Stimulated activated naive CD8-positive, alpha-beta T cell treated with anti-CD3 and anti-CD28 coated beads, Interleukin-15, amount 100 ng/mL, for 72 hours (primary cell): ENCODE results near the gene GIMD1.
A peak's percentile ranks its signal among the peaks of the same experiment; 100 is the strongest.
"Not testable (repeated sequence)": the region's sequence is repeated elsewhere in the genome, so short reads cannot be mapped to it uniquely, and the experiment has no call there.

Experiments used
- ATAC-seq: fragments of 150-1000 bp; cut with Tn5 transposase; 2 replicates; pipeline ENCODE4 v1.10.0; 2021; ENCODE audit warnings: mild to moderate bottlenecking, moderate library complexity
- DNase-seq, 2 donors: peaks; one replicate each; pipeline ENCODE4 v3.0.0; 2021 to 2022
- H3K27ac Mint-ChIP-seq, 2 donors: one replicate each; pipeline ENCODE4 v1.8.0; 2022; ENCODE audit warnings: mild to moderate bottlenecking in 2 of 2, mixed read lengths in 2 of 2, moderate library complexity in 2 of 2
- H3K27me3 Mint-ChIP-seq: one replicate; pipeline ENCODE4 v1.8.0; 2022; ENCODE audit warnings: mixed read lengths
- H3K4me1 Mint-ChIP-seq: one replicate; pipeline ENCODE4 v1.8.0; 2022; ENCODE audit warnings: mild to moderate bottlenecking, mixed read lengths
- H3K4me3 Mint-ChIP-seq, 2 donors: one replicate each; pipeline ENCODE4 v1.8.0; 2022; ENCODE audit warnings: mild to moderate bottlenecking in 2 of 2, mixed read lengths in 2 of 2, moderate library complexity in 1 of 2
- H3K9me3 Mint-ChIP-seq, 2 donors: one replicate each; pipeline ENCODE4 v1.8.0; 2022; ENCODE audit warnings: mixed read lengths in 2 of 2

The GIMD1 gene

DNA sequence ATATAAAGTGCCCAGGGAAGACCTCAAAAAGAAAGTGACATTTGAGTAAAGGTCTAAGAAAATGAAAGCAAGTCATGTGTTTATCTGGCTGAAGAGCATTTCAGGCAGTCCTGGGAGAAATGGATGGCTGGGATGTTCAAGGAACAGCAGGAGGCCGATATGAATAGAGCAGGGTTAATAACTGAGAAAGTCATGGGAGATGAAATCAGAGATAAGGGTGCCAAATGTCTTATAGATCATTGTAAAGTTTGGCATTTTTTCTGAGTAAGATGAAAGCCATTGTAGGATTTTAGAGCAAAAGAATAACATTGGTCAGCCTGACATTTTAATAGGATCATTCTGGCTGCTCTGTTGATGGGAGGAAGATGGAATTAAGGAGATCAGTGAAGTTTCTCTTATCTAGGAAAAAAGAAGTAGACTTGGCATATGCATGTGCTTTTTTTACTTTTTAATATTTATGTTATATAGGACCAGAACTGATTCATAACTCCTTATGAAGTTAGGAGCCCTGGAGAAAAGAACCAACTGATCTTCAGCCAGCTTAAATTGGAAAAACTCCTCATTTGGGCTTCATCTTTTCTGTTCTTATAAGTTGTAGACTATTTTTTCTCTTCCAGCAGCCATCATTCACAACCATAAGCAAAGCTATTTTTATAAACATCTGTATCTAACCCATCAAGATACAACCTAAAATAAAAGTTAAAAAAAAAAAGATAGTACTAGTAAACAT lies 33.7 kb downstream of the GIMD1 start:
- Mint-ChIP-seq H3K9me3 (peaks cover 7 to 18% of the 10 kb centered on the region in 2 donors), H3K4me3 (no peak overlapping the region), H3K27me3 (no peaks in the 10 kb centered on the region), H3K4me1 (peaks cover 15% of the 10 kb centered on the region), H3K27ac (no peak overlapping the region)
- ATAC-seq (no peak), DNase-seq (no peak)

DNA sequence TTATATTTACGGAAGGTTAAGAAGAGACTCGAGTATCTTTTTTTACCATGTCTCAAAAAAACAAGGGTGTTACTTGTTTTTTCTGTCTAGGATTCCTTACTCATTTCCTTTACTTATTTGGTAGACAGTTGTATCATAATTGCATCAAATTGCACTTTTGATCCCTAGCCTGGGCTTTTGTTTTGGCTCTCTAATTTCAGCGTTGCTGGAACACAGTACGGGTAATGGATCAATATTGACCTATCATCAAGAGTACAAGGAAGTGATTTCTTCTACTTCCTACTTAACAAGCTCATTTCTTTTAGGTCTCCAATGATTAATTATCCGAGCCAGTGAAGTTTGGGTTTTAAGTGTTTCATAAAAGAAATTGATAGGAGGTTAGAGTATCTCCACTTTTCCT lies 35.4 kb downstream of the GIMD1 start:
- no peaks in the 10 kb centered on the region for H3K27me3 Mint-ChIP-seq
- H3K4me3 Mint-ChIP-seq: no peak overlapping the region
- peaks cover 7 to 11% of the 10 kb centered on the region in 2 donors for H3K9me3 Mint-ChIP-seq
- no peak for DNase-seq
- H3K4me1 Mint-ChIP-seq: peaks cover 6% of the 10 kb centered on the region
- no peak for ATAC-seq
- no peak overlapping the region for H3K27ac Mint-ChIP-seq

DNA sequence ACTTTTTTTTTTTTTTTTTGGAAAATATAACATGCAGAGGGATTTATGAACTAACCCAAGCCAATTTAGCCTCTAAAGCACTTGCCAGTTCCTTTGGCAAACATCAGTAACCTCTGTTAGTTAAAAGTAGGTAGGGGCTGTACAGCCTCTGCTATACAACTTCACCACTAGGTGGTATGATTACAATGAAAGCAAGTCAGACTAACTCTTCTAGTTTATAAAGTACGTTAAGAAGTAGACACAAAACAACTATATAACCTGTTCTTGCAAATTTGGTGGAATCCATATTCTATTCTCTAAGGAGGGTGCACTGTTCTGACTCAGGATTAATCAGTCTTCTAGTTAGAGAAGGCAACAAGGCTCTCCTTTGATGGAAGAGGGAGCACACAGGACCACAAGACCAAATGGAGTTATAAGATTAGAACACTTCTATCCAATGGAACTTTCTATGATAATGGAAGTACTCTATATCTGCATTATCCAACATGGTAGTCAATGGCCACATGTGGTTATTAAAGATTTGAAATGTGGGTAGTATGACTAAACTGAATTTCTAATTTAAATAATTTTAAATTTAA lies 39.4 kb downstream of the GIMD1 start:
- H3K9me3 Mint-ChIP-seq: no peaks in the 10 kb centered on the region
- H3K4me3 Mint-ChIP-seq: no peak overlapping the region
- peaks cover 14% of the 10 kb centered on the region for H3K4me1 Mint-ChIP-seq
- no peak overlapping the region for H3K27ac Mint-ChIP-seq
- H3K27me3 Mint-ChIP-seq: no peaks in the 10 kb centered on the region
- peak; percentile 78 for ATAC-seq
- DNase-seq: no peak

DNA sequence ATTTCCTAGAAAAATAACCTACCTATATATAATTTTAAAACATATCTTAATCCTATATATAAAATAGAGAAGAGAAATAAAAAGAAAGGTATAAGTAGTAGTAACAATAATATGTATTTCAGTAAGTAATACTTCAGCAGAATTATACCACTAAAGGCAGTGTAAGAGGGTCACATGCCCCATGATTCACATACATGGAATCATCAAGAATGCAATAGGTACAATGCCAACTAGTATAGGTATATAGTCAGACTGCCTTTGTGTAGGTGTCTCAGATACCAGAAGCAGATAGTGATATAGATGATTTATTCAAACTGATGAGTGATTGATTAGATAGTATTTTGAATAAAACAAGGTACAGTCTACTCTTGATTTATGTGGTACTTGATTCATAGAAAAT lies 42.8 kb downstream of the GIMD1 start:
- Mint-ChIP-seq H3K4me1 (peaks cover 24% of the 10 kb centered on the region), H3K27ac (no peak overlapping the region), H3K27me3 (no peaks in the 10 kb centered on the region), H3K9me3 (no peaks in the 10 kb centered on the region), H3K4me3 (no peak overlapping the region)
- ATAC-seq: no peak
- no peak for DNase-seq

DNA sequence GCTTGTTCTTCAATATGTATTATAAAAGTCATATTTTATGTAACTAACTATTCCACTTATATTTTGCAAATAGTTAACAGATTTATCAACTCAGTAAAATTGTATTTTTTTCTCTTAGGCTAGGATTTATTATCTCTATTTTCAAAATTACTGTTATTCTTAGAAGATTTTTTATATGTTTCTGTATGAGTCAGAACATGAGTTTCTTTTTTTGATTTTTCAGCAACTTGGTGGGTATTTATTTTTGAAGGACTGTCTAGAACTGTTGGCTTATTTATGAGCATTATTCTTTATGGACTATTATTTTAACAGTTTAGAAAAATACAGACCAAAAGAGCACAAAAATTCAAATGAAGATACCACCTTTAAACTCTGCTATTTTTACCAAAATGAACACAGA lies 45.5 kb downstream of the GIMD1 start:
- no peaks in the 10 kb centered on the region for H3K9me3 Mint-ChIP-seq
- no peaks in the 10 kb centered on the region for H3K27me3 Mint-ChIP-seq
- H3K4me1 Mint-ChIP-seq: peaks cover 30% of the 10 kb centered on the region
- no peak for ATAC-seq
- no peak for DNase-seq
- H3K27ac Mint-ChIP-seq: no peak overlapping the region
- H3K4me3 Mint-ChIP-seq: no peak overlapping the region

DNA sequence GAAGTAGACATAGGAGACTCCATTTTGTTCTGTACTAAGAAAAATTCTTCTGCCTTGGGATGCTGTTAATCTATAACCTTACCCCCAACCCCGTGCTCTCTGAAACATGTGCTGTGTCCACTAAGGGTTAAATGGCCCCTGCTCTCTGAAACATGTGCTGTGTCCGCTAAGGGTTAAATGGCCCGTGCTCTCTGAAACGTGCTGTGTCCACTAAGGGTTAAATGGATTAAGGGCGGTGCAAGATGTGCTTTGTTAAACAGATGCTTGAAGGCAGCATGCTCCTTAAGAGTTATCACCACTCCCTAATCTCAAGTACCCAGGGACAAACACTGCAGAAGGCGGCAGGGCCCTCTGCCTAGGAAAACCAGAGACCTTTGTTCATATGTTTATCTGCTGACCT lies 46.8 kb downstream of the GIMD1 start:
- H3K4me3 Mint-ChIP-seq, DNase-seq, ATAC-seq, H3K27ac Mint-ChIP-seq, H3K27me3 Mint-ChIP-seq, H3K9me3 Mint-ChIP-seq: not testable (repeated sequence)
- H3K4me1 Mint-ChIP-seq: peaks cover 22% of the 10 kb centered on the region

DNA sequence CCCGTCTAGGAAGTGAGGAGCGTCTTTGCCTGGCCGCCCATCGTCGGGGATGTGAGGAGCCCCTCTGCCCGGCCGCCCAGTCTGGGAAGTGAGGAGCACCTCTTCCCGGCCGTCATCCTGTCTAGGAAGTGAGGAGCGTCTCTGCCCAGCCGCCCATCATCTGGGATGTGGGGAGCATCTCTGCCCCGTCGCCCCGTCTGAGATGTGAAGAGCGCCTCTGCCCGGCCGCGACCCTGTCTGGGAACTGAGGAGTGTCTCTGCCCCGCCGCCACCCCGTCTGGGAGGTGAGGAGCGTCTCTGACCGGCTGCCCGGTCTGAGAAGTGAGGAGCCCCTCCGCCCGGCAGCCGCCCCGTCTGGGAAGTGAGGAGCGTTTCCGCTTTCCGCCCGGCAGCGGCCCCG lies 47.4 kb downstream of the GIMD1 start:
- H3K27me3 Mint-ChIP-seq, H3K9me3 Mint-ChIP-seq, ATAC-seq, H3K27ac Mint-ChIP-seq, H3K4me3 Mint-ChIP-seq, DNase-seq: not testable (repeated sequence)
- H3K4me1 Mint-ChIP-seq: peaks cover 22% of the 10 kb centered on the region

DNA sequence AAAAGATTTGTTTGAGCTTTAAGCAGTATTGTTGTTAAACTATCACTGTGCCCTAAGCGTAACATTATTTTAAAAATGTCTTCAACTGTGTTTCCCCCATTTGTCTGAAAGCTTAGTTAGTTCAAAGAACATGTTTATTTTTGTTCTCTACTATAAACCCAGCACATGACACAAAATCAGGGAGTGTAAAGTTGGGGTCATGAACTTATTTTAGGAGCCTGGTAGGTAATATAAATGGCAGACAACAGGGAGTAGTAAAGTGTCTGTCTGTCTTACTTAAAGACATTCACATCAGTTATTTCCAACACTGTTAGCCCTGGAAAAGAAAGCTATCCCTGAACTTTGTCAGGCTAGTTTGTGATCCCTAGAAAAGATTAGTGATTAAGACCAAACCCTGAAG lies 48.3 kb downstream of the GIMD1 start:
- DNase-seq (no peak), ATAC-seq (no peak)
- Mint-ChIP-seq H3K4me3 (no peak overlapping the region), H3K9me3 (no peaks in the 10 kb centered on the region), H3K27ac (no peak overlapping the region), H3K27me3 (no peaks in the 10 kb centered on the region), H3K4me1 (peaks cover 22% of the 10 kb centered on the region)

DNA sequence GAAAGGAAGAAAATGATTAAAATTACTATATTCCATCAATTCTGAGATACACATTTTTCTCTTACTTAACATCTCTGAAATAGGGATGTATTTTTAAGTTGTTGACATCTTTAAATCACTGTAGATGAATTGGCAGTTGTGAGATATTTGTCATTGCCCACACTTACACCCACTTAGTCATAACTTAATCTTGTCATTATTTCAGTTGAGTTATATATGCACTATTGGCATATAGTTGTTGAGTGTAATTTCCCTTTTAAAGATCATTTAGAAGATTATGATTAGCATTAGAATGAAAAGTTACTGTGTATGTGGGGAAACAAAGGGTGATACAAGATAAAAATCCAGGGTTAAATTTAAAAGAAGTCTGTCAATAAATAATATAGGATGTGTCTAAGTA lies 50.1 kb downstream of the GIMD1 start:
- peak overlapping the region in 1 of 2 donors; percentile 28 for H3K4me3 Mint-ChIP-seq
- DNase-seq: no peak
- no peak overlapping the region for H3K27ac Mint-ChIP-seq
- no peaks in the 10 kb centered on the region for H3K9me3 Mint-ChIP-seq
- ATAC-seq: no peak
- no peaks in the 10 kb centered on the region for H3K27me3 Mint-ChIP-seq
- peaks cover 32% of the 10 kb centered on the region for H3K4me1 Mint-ChIP-seq

DNA sequence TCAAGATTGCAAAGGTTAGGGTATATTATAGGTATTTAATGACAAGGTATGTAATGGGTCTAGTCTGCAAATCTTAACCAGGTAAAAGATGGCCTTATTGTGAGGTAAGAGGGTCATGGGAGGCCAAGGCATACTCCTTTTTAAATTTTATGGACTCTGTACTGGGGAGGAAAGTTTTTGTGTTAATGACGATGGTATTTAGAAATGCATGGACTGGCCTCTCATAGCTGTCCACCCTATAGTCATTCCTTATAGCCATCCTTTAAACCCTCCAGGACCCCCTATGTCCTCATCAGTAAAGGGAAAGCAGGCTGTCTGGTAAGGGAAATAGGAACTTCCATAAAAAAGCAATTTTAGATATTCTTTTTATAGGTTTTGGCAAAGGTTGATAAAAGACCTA lies 50.8 kb downstream of the GIMD1 start:
- DNase-seq (no peak), ATAC-seq (no peak)
- Mint-ChIP-seq H3K4me1 (peaks cover 39% of the 10 kb centered on the region), H3K27me3 (no peaks in the 10 kb centered on the region), H3K9me3 (no peaks in the 10 kb centered on the region), H3K4me3 (no peak overlapping the region), H3K27ac (peak overlapping the region in 1 of 2 donors; percentile 41)

DNA sequence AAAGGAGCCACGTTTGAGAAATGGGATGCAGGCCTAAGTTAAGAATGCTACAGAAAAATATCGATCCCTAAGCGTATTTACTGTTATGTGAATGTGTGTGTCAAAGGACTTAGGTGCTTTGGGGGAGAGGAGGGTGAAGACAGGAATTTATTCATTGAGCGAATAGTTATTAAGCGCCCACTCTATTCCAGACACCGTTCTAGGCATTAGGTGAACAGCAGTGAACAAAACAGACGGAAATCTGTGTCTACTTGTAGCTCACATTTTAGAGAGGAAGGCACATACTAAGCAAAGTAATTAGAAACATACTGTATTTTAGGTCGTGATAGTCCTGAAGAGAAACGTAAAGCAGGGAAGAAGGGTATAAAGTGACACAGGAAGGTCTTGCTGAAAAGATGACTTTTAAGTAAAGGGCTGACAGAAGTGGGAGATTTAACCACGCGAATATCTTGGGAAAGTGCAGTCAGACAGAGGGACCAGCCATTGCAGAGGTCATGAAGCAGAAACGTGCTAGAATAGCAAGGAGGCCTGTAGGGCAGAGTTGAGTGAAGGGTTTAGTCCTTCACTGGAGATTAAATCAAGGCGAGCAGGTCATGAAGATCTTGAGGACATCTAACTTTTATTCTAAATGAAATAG lies 51.7 kb downstream of the GIMD1 start:
- H3K4me3 Mint-ChIP-seq: no peak overlapping the region

DNA sequence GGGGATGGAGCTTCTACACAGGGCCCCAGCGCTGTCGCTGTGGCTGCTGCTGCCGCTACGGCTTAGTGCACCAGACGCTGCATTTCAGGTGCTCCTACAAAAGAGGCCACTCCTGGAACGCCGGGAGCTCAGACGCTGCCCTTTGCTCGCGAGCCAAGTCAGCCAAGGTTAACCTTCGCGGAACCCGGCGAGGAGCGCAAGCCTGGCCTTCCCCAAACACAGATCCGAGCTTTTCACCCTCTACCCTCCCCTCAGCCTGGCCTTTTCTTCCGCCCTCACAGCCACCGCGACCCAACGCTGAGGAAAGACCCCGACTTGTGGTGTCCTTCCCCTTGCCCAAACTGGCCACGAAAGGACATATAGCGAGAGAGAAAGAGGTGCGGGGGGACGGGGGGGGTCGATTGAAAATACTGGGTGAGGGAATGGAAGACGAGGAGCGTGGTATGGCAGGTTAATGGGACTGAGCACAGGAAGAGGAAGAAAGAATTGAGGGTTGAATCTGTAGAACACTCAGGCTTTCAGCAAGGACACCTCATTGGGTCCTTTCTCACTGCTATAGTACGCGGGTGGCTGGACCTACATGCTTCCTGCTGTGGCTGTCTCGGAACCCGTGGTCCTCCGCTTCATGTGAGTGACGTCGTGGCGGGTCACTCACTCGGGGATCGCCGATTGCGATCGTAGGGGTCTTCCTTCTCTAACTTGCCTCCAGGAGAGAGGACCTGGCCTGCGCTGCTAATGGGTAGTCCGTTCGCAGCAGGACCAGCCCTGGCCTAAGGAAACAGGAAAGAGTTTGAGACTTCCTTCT lies 52.4 kb downstream of the GIMD1 start, which contains the start of the genes AIMP1 and TBCK:
AIMP1 (plus strand) TSS at position 583 of the 805 bp plus-strand sequence. CDS start 8,460 bp downstream, outside the sequence.
TBCK (minus strand) TSS at position 242 of the 805 bp plus-strand sequence. CDS start 7,249 bp downstream, outside the sequence.
- Mint-ChIP-seq H3K9me3 (no peaks in the 10 kb centered on the region), H3K4me1 (peaks cover 42% of the 10 kb centered on the region), H3K4me3 (no peak within 1 kb of the TSS), H3K27me3 (no peaks in the 10 kb centered on the region), H3K27ac (peak within 1 kb of the TSS in 1 of 2 donors; percentile 29)
- DNase-seq (peak; percentile 84 to 89), ATAC-seq (peak; percentile 93)

More for the DNA sequence above, 51.7 kb downstream of the GIMD1 start:
- no peak for ATAC-seq
- H3K27me3 Mint-ChIP-seq: no peaks in the 10 kb centered on the region
- H3K4me1 Mint-ChIP-seq: peaks cover 44% of the 10 kb centered on the region
- no peak for DNase-seq
- H3K27ac Mint-ChIP-seq: no peak overlapping the region
- H3K9me3 Mint-ChIP-seq: no peaks in the 10 kb centered on the region

DNA sequence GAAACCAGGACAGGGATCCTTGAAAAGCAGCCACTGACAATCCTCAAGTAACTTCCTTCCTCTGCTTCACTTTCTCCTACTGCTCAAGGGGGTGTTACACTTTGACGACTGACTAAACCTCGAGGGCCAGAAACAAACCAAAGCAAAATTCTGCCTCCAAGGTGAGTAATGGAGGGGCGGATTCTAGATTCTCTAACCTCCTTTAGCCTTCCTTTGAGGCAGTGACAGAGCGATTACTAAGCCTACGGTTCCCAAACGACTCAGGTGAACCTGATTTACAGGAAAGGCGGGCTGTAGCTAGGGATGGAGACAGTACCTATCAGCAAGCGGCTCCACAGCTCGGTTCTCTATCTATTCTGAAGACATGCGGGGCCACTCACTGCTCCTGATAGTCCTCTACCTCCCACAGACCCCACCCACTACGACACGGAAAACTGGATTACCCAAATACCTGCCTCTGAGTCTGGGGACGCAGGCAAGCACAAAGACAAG lies 53.1 kb downstream of the GIMD1 start:
- Mint-ChIP-seq H3K9me3 (no peaks in the 10 kb centered on the region), H3K4me3 (no peak overlapping the region), H3K27ac (no peak overlapping the region), H3K4me1 (peaks cover 39% of the 10 kb centered on the region), H3K27me3 (no peaks in the 10 kb centered on the region)
- DNase-seq (no peak), ATAC-seq (peak; percentile 52)

DNA sequence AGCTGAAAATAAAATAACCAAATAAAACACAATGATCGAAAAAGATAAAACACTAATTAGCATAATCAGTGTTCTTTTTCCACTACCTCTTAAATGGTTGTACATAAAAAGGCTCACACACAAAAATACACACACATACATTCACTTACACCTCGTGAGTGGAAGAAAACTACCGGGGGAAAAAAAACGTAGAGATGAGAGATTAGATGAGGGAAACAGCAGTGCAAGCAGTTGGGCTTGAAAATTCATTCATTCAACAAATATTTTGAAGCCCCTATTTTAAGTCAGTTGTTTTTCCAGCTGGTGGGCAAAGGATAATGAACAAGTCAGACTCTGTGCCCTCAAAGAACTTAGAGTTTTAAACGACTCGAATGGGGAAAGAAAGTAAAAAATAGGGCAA lies 53.6 kb downstream of the GIMD1 start:
- ATAC-seq (no peak), DNase-seq (no peak)
- peaks cover 45% of the 10 kb centered on the region for H3K4me1 Mint-ChIP-seq
- peak overlapping the region in 1 of 2 donors; percentile 29 for H3K27ac Mint-ChIP-seq
- no peak overlapping the region for H3K4me3 Mint-ChIP-seq
- no peaks in the 10 kb centered on the region for H3K27me3 Mint-ChIP-seq
- H3K9me3 Mint-ChIP-seq: no peaks in the 10 kb centered on the region

DNA sequence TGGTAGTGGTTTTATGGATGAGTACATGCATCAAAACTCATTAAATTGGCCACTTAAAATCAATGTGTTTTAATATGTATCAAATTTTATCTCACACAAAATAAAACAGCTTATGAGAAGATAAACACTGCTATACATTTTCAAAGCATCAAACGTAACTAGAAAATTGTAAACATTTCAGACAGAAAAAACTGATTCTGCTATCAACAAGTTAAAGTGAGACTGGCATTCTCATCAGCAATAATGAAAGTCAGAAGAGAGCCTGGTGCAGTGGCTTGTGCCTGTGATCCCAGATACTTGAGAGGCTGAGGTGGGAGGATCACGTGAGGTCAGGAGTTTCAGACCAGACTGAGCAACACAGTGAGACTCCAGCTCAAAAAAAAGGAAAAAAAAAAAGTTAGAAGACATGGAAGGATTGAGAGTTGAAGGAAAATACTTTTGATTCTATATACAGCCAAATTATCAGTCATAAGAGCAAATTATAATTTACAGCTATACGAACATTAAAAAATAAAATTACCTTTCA lies 55.5 kb downstream of the GIMD1 start:
- H3K9me3 Mint-ChIP-seq: no peaks in the 10 kb centered on the region
- no peaks in the 10 kb centered on the region for H3K27me3 Mint-ChIP-seq
- peak overlapping the region; percentile 8 to 47 for H3K4me3 Mint-ChIP-seq
- no peak for DNase-seq
- no peak overlapping the region for H3K27ac Mint-ChIP-seq
- ATAC-seq: no peak
- H3K4me1 Mint-ChIP-seq: peaks cover 40% of the 10 kb centered on the region
